CD4-positive, alpha-beta memory T cell (primary cell): ENCODE results near the gene ATP8B4. TPM values are rescaled to one million over a fixed set of nuclear protein-coding genes. Genes with fewer than 3 reads are reported as not detected.

Experiments
- CTCF ChIA-PET: fragments of 350-600 bp; sonication (Branson Sonifier 250); formaldehyde crosslinking; loops from one replicate; lab custom pipeline; 2021; ENCODE audit warnings: inconsistent platforms; ENCODE audit not compliant: partially characterized antibody; lab: Charles Lee
- POLR2A ChIA-PET: fragments of 350-600 bp; sonication (Branson Sonifier 250); formaldehyde crosslinking; loops from one replicate; lab custom pipeline; 2021; ENCODE audit not compliant: partially characterized antibody; lab: Charles Lee
- DNase-seq, 5 donors: peaks; one replicate each; pipeline versions ENCODE4 v3.0.0 to v3.0.0-alpha.2; 2020 to 2022; ENCODE audit warnings: mixed read lengths in 1 of 5
- H3K27ac ChIP-seq: one replicate; pipeline ENCODE4 v1.7.0; 2013; ENCODE audit warnings: low read depth, low read length
- H3K27me3 ChIP-seq: 2 replicates; pipeline ENCODE4 v1.7.0; 2013; ENCODE audit warnings: mild to moderate bottlenecking, low read length, moderate library complexity; ENCODE audit not compliant: insufficient read depth
- H3K36me3 ChIP-seq: 2 replicates; pipeline ENCODE4 v1.7.0; 2013; ENCODE audit warnings: mild to moderate bottlenecking, low read length, moderate library complexity; ENCODE audit not compliant: insufficient read depth
- H3K4me1 ChIP-seq: 2 replicates; pipeline ENCODE4 v1.7.0; 2013; ENCODE audit warnings: mild to moderate bottlenecking, low read length, moderate library complexity; ENCODE audit not compliant: insufficient read depth
- H3K4me3 ChIP-seq, 2 donors: one replicate each; pipeline ENCODE4 v1.7.0; 2013; ENCODE audit warnings: low read length in 2 of 2, mild to moderate bottlenecking in 1 of 2
- H3K9me3 ChIP-seq, 2 donors: one replicate each; pipeline ENCODE4 v1.7.0; 2013; ENCODE audit warnings: low read length in 2 of 2, control low read depth in 1 of 2; ENCODE audit not compliant: control insufficient read depth in 1 of 2
- H3K27ac Mint-ChIP-seq, 7 donors: one replicate each; pipeline ENCODE4 v1.8.0; 2020 to 2021; ENCODE audit warnings: mixed read lengths in 7 of 7, mild to moderate bottlenecking in 6 of 7, inconsistent platforms in 3 of 7, moderate library complexity in 3 of 7
- H3K27me3 Mint-ChIP-seq, 2 donors: one replicate each; pipeline ENCODE4 v1.8.0; 2020 to 2021; ENCODE audit warnings: mixed read lengths in 2 of 2
- H3K36me3 Mint-ChIP-seq, 2 donors: one replicate each; pipeline ENCODE4 v1.8.0; 2020 to 2021; ENCODE audit warnings: mixed read lengths in 2 of 2, inconsistent platforms in 1 of 2, mild to moderate bottlenecking in 1 of 2
- H3K4me1 Mint-ChIP-seq, 4 donors: one replicate each; pipeline ENCODE4 v1.8.0; 2020 to 2021; ENCODE audit warnings: mixed read lengths in 4 of 4, mild to moderate bottlenecking in 1 of 4
- H3K4me3 Mint-ChIP-seq, 8 donors: one replicate each; pipeline ENCODE4 v1.8.0; 2020 to 2021; ENCODE audit warnings: mixed read lengths in 8 of 8, mild to moderate bottlenecking in 7 of 8, moderate library complexity in 6 of 8, inconsistent platforms in 3 of 8
- H3K9me3 Mint-ChIP-seq, 8 donors: one replicate each; pipeline ENCODE4 v1.8.0; 2020 to 2021; ENCODE audit warnings: mixed read lengths in 8 of 8, mild to moderate bottlenecking in 5 of 8, inconsistent platforms in 3 of 8, moderate library complexity in 1 of 8
- intact Hi-C: fragments of 100-400 bp; cut with micrococcal nuclease; formaldehyde crosslinking; loops from one replicate; pipeline ENCODE4 v1.15.1; 2023
- polyA plus RNA-seq, 2 donors: library from polyadenylated mRNA; unstranded; fragments of 300-500 nt; fragmentation: Illumina TruSeq; gene quantifications; one replicate each; pipeline ENCODE4 v1.2.3, GENCODE V29; 2021
- total RNA-seq, 2 experiments: library from RNA; stranded (reverse); gene quantifications; one replicate each; pipeline ENCODE4 v1.2.3, GENCODE V29; 2021

Gene ATP8B4
- total and polyA plus RNA-seq, 4 experiments from 2014 or later: 0.11 to 0.67 (median 0.44) TPM; not detected in 1

DNA sequence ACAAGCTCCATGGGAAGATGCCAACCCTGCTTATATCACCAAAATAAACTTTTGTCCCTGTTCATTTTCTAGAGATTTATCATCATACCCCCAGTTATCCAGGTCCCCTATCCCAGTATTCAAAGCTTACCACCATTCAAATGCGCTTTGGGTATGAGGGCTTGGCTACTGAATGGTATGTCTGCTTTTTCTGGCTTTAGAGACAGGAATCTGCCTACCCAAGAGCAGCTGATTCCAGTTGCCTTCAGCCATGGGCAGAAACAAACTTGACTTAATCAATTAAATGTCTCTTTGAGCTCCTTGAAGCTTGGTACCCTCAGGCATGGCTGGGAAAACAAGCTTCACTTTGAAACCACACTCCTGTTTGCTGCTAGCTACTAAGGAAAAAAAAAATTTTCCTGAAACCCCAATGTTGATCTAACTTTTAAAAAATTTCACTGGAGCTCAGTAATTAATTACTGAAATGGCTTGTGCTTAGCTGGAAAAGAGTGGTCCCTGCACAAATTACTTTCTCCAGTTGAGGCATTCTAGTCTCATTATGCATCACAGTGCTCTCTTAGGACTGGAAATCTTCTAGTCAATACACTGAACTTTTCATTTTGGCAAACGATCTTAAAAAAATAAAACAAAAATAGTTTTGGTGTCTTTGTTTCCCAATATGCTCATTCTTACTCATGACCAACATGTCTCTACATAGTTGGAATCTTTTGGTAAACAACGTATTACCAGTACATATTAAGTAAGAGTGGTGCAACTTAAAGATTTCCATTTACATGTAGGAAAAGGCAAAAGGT lies 255.4 kb downstream of the ATP8B4 start:
- Mint-ChIP-seq H3K36me3 (no peaks in the 10 kb centered on the region), H3K27me3 (peaks cover 4 to 8% of the 10 kb centered on the region in 2 donors), H3K4me3 (no peak overlapping the region), H3K9me3 (peaks cover 0 to 2% (median 0%) of the 10 kb centered on the region in 8 donors), H3K4me1 (no peaks in the 10 kb centered on the region), H3K27ac (no peak overlapping the region)
- no peak for DNase-seq
- CTCF ChIA-PET: no interaction called here
- intact Hi-C loops: no loop called here
- Histone ChIP-seq H3K27ac (no peak overlapping the region), H3K4me3 (no peak overlapping the region), H3K4me1 (no peaks in the 10 kb centered on the region), H3K27me3 (no peaks in the 10 kb centered on the region), H3K36me3 (no peaks in the 10 kb centered on the region), H3K9me3 (no peaks in the 10 kb centered on the region)
- POLR2A ChIA-PET: no interaction called here

DNA sequence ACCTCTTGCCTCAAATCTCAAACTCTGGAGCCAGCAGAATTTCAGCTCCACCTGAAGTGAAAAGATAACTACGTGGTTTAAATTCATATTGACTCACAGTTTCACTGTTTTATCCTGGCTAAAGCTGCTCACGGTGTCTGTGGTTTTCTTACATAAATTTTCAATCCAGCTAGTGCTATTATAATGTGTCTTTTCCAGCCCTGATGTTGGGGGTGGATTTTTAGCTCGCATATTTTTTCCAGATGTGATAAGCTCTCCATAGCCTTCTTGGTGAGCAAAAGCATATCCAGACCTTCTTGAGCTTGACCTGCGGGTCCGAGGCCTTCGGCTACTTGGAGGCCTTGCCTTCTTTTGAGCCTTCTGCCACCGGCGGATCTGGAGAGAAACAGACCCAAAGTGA lies 258.9 kb downstream of the ATP8B4 start:
- H3K27ac Mint-ChIP-seq: no peak overlapping the region
- intact Hi-C loops: no loop called here
- ChIA-PET POLR2A (no interaction called here), CTCF (interaction anchor here (1.0 kb wide), 1 partner anchor 15 kb away, joined by 3 read pairs; no protein-coding TSS in a partner anchor)
- no peak for DNase-seq
- H3K4me1 ChIP-seq: no peaks in the 10 kb centered on the region
- H3K36me3 ChIP-seq: no peaks in the 10 kb centered on the region
- H3K27me3 ChIP-seq: no peaks in the 10 kb centered on the region
- no peak overlapping the region for H3K4me3 ChIP-seq
- peaks cover 1 to 4% of the 10 kb centered on the region in 2 donors for H3K27me3 Mint-ChIP-seq
- no peaks in the 10 kb centered on the region for H3K4me1 Mint-ChIP-seq
- H3K9me3 Mint-ChIP-seq: no peaks in the 10 kb centered on the region
- no peak overlapping the region for H3K4me3 Mint-ChIP-seq
- no peaks in the 10 kb centered on the region for H3K9me3 ChIP-seq
- H3K27ac ChIP-seq: no peak overlapping the region
- no peaks in the 10 kb centered on the region for H3K36me3 Mint-ChIP-seq

DNA sequence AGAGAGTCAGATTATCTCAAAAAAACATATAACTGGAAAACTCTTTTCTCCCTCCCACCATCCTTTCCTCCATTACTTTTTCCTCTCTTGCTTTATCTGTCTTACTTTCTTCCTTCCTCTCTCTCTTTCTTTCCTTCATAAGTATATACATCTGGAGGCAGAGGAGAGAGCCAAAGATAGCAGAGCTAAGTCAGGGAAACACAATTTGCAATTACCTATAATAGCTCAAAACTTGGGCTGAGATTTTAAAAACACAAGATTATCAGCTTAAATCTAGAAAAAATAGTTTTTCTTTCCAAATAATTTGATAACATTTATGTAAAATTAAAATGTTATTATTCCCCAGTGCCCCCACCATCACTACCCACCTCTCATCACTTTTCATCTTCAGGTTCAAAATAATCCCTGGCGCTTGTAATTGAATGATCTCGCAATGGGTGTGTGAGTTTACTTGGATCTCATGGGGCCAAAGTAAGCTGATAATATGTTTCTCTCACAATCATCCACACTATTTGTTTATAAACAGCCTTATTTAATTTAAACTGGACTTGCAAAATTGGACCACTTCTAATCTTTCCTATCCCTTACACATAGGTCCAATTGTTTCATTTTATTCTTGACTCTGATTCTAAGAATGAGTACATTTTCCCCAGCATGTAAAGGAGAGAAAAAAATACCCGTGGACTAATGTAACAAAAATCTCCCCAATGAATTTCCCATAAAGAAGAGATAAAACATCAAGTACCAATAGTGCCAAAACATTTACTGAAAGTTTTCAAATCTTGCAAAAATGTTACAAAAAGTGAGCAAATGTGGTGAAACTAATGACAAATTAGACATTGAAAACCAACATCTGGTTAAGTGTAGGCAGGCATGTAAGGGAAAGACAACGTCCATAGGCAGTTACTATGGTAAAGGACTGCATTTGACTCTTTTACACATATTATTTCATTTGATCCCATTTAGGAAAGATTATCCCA lies 261.2 kb downstream of the ATP8B4 start:
- H3K36me3 Mint-ChIP-seq: no peaks in the 10 kb centered on the region
- POLR2A ChIA-PET: no interaction called here
- no peak overlapping the region for H3K4me3 Mint-ChIP-seq
- intact Hi-C loops: no loop called here
- H3K27me3 ChIP-seq: no peaks in the 10 kb centered on the region
- H3K9me3 Mint-ChIP-seq: no peaks in the 10 kb centered on the region
- no peaks in the 10 kb centered on the region for H3K4me1 ChIP-seq
- H3K27ac Mint-ChIP-seq: no peak overlapping the region
- no peak overlapping the region for H3K4me3 ChIP-seq
- CTCF ChIA-PET: no interaction called here
- no peaks in the 10 kb centered on the region for H3K4me1 Mint-ChIP-seq
- no peak overlapping the region for H3K27ac ChIP-seq
- H3K27me3 Mint-ChIP-seq: peaks cover 0 to 2% of the 10 kb centered on the region in 2 donors
- H3K9me3 ChIP-seq: no peaks in the 10 kb centered on the region
- H3K36me3 ChIP-seq: no peaks in the 10 kb centered on the region
- DNase-seq: no peak

DNA sequence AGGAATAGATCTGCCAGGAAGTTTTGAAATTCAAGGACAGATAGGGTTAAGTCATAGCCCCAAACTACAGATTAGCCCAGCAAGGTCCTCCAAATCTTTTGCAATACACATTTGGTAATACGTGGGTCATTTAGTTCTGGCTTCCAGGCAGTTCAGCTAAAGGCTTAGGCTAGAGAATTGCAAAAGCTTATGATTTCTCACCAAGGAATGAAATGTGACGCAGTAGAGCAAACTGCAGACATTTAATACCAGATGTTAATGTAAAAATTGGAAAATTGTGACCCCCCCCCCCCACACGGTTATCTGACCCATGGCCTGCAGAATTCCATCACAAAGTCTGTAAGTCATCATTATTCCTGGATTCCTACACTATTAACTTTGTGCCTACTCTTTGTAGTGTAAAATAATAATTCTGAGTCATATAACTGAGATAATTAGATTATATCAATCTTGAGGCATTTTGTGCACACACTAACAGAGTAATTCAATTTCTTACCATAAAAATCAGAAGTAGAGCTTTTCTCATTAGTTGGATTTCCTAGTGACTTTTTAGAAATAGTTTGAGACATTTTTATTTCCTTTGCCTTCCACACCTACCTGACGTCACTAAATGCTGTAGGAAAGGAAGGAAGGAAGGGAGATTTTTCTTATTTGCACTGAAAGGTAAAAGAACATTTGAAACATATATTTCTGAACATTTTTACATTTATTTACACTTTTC lies 263.0 kb downstream of the ATP8B4 start:
- intact Hi-C loops: no loop called here
- Mint-ChIP-seq H3K4me1 (no peaks in the 10 kb centered on the region), H3K9me3 (peaks cover 0 to 6% (median 0%) of the 10 kb centered on the region in 8 donors), H3K27me3 (peaks cover 0 to 1% of the 10 kb centered on the region in 2 donors), H3K4me3 (no peak overlapping the region), H3K36me3 (no peaks in the 10 kb centered on the region), H3K27ac (no peak overlapping the region)
- no peak for DNase-seq
- no peak overlapping the region for H3K4me3 ChIP-seq
- ChIA-PET CTCF (no interaction called here), POLR2A (no interaction called here)
- no peaks in the 10 kb centered on the region for H3K36me3 ChIP-seq
- H3K27ac ChIP-seq: no peak overlapping the region
- H3K4me1 ChIP-seq: no peaks in the 10 kb centered on the region
- H3K27me3 ChIP-seq: no peaks in the 10 kb centered on the region
- no peaks in the 10 kb centered on the region for H3K9me3 ChIP-seq

DNA sequence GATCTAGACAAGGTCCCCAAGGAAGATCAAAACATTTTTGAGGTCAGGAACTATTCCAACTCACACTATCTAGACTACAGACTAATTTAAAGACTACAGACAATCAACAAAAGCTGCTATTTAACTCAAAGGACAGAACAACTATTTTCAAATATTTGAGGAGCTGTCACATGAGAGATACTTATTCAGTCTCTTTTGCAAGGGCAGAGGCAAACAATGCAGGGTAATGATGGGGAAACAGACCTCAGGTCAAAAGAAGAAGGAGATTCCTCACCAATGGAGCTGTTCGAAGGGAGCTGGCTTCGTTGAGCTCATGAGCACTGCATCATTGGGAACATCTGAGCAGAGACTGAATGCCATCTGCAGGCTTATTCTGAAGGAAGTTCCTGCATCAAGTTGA lies 266.3 kb downstream of the ATP8B4 start:
- ChIA-PET CTCF (no interaction called here), POLR2A (no interaction called here)
- H3K9me3 Mint-ChIP-seq: peaks cover 0 to 11% (median 7%) of the 10 kb centered on the region in 8 donors
- Histone ChIP-seq H3K4me3 (no peak overlapping the region), H3K27ac (no peak overlapping the region), H3K4me1 (no peaks in the 10 kb centered on the region), H3K27me3 (no peaks in the 10 kb centered on the region), H3K36me3 (no peaks in the 10 kb centered on the region), H3K9me3 (no peaks in the 10 kb centered on the region)
- no peak overlapping the region for H3K4me3 Mint-ChIP-seq
- peaks cover 0 to 5% of the 10 kb centered on the region in 2 donors for H3K27me3 Mint-ChIP-seq
- no peaks in the 10 kb centered on the region for H3K36me3 Mint-ChIP-seq
- H3K4me1 Mint-ChIP-seq: no peaks in the 10 kb centered on the region
- DNase-seq: no peak
- H3K27ac Mint-ChIP-seq: no peak overlapping the region
- intact Hi-C loops: no loop called here

DNA sequence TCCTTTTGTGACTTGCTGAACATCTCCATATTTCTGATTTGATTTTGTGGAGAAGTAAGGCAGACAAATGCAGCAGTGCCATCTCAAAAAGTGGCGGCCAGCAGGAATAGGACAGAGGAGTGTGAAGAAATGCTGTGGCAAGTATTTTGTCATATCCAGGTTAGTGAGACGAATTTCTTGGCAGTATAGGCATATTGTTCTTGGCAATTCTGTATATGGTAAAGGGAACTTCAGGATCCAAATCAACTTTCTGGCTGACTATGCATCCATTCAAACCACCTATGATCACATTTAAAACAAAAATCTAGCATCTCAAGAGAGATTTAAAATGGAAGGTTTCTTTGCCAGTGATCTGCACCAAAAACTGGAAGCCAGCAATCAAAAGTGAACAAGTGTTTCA lies 270.2 kb downstream of the ATP8B4 start:
- CTCF ChIA-PET: no interaction called here
- Histone ChIP-seq H3K36me3 (no peaks in the 10 kb centered on the region), H3K9me3 (no peaks in the 10 kb centered on the region), H3K27me3 (no peaks in the 10 kb centered on the region), H3K27ac (no peak overlapping the region), H3K4me1 (no peaks in the 10 kb centered on the region), H3K4me3 (no peak overlapping the region)
- Mint-ChIP-seq H3K36me3 (no peaks in the 10 kb centered on the region), H3K27ac (no peak overlapping the region), H3K9me3 (peaks cover 0 to 11% (median 7%) of the 10 kb centered on the region in 8 donors), H3K27me3 (peaks cover 0 to 5% of the 10 kb centered on the region in 2 donors), H3K4me3 (no peak overlapping the region), H3K4me1 (no peaks in the 10 kb centered on the region)
- no peak for DNase-seq
- POLR2A ChIA-PET: no interaction called here
- intact Hi-C loops: no loop called here
